ENCODE results near the gene GFAP.

DNA sequence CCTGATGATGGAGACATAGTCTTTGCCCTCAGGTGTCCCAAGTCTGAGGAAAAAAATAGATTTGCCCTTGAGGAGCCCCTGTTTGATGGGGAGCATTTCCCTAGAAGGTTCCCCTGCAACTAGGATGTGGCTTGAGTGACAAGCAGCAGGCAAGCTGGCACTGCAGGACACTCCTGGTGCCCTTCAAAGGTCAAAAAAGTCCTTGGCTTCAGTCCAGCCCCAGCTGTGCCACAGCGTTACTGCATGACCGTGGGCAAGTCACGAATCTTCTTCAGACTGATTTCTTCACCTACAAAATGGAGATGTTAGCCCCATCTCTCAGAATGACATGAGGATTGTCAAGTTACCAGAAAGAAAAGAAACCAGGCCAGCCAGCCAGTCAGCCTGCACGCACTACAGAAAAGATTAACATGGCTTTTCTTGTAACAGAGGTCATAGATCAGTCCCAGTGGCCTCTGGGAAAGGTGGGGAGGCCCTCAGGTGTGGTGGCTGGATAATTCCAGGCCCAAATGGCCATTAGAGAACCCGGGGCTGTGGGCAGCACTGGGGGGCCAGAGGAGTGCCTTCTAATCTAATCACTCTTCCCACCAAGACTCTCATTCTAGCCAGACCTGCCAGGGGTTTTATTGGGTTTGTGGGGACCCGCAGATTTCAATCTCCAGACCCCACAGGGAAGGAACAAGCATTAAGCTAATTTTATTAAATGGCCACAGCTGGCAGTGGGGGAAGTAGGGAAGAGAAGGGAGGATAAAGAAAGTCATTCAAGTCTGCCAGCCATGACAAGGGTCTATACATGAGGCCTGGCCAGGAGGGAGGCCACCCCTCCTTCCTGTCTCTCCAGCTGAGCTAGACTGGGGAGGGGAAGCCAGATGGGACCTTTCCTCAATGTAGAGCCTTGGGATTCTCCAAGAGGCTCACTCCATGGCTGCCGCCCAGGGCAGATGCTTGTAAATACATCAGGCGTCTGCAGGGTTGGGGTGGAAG lies 42.0 kb upstream of the GFAP start:
- TF ChIP-seq MEIS1 (CRISPR knock-in tag; IDR thresholded peaks at IDR 0.05; ENCODE audit: borderline replicate concordance): no peak
- no peak for TF ChIP-seq ZNF133 (tag by site-specific recombination; IDR thresholded peaks at IDR 0.05)
- TF ChIP-seq, protein P1, sequence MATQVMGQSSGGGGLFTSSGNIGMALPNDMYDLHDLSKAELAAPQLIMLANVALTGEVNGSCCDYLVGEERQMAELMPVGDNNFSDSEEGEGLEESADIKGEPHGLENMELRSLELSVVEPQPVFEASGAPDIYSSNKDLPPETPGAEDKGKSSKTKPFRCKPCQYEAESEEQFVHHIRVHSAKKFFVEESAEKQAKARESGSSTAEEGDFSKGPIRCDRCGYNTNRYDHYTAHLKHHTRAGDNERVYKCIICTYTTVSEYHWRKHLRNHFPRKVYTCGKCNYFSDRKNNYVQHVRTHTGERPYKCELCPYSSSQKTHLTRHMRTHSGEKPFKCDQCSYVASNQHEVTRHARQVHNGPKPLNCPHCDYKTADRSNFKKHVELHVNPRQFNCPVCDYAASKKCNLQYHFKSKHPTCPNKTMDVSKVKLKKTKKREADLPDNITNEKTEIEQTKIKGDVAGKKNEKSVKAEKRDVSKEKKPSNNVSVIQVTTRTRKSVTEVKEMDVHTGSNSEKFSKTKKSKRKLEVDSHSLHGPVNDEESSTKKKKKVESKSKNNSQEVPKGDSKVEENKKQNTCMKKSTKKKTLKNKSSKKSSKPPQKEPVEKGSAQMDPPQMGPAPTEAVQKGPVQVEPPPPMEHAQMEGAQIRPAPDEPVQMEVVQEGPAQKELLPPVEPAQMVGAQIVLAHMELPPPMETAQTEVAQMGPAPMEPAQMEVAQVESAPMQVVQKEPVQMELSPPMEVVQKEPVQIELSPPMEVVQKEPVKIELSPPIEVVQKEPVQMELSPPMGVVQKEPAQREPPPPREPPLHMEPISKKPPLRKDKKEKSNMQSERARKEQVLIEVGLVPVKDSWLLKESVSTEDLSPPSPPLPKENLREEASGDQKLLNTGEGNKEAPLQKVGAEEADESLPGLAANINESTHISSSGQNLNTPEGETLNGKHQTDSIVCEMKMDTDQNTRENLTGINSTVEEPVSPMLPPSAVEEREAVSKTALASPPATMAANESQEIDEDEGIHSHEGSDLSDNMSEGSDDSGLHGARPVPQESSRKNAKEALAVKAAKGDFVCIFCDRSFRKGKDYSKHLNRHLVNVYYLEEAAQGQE (tag by site-specific recombination; IDR thresholded peaks at IDR 0.05): no peak
- no peak for TF ChIP-seq MZF1 (tag by site-specific recombination; IDR thresholded peaks at IDR 0.05; ENCODE audit: borderline replicate concordance)

All from HEK293 (cell line).